SW480 (cell line): ENCODE results near the gene UGT3A1.

ENCODE experiments used
- DNase-seq: peaks from one replicate; pipeline ENCODE4 v3.0.0-alpha.2; 2016; ENCODE audit warnings: low spot score

Gene UGT3A1

GRCh38 chr5:35908814-35909213 is 82.4 kb downstream of the UGT3A1 start:
- no peak for DNase-seq

- no peak for DNase-seq
These were observed 83.0 kb downstream of the UGT3A1 start for GRCh38 chr5:35908228-35908627.

GRCh38 chr5:35904443-35905132 is 86.6 kb downstream of the UGT3A1 start:
- DNase-seq, result no peak

DNA sequence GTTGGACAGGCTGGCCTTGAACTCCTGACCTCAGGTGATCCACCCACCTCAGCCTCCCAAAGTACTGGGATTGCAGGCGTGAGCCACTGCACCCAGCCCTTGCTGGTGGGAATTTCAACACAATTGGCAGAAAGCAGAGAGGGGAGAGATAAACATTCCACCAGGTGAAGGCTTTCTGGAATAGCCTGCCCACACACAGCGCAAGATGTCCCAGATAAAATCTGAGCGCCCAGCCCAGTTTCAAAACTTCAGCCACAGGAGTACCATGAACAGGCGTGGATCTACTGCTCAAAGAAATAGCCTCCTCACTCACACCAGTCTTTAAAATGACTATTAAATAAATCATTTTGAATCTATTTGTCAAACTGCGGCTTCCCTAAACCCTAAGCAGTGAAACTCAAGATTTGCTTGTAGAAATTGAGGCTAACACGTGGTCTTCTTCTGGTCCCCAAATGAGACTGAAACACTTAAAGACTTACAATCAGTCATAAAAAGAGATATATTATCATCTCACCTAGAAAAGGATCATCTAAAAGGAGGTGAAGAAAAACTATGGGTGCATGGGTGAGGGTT is 87.5 kb downstream of the UGT3A1 start:
- DNase-seq, result no peak

DNA sequence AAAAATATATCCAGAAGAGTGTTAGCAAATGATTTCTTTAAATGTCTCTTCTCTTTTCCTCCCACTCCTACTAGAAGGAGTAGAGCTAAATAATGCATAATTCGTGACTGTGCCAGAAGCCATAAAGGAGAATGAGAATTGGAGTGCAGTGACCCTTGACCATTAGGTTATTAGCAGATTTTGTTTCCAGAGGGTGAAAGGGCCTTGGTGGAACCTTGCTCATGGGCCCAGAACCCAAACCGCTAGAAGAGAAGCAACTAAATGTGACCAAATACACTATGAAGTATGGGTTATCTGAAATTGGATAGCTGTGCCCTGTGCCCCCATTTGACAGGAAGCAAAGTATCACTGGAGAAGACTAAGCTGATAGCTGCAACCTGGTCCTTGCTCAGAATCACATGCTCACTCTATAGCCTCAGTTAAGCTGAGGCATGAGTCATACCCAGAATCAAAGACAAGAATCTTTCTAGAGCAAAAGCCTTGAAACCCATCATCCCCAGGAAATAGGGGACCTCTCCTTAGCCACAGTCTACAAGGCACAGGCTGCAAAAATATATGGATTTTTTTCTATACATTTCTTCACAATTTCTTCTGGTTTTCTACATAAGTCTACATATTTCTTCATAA is 89.0 kb downstream of the UGT3A1 start:
- no peak for DNase-seq
